GM12878 (cell line): ENCODE measurements around the gene MEX3C.

ENCODE experiments used
- ATF3 ChIP-seq: IDR thresholded peaks from 2 replicates; pipeline ENCODE4 v1.6.1; 2011; ENCODE audit warnings: low read depth, mild to moderate bottlenecking, low read length, moderate library complexity, borderline replicate concordance; ENCODE audit errors: extremely low read depth
- CREB1 ChIP-seq: IDR thresholded peaks from 2 replicates; pipeline ENCODE4 v1.6.1; 2012; ENCODE audit warnings: low read depth, mild to moderate bottlenecking, inconsistent platforms
- ELK1 ChIP-seq: IDR thresholded peaks from 2 replicates; pipeline ENCODE4 v1.6.1; 2012; ENCODE audit warnings: low read depth, low read length, improper control_type of control experiment
- FOS ChIP-seq: IDR thresholded peaks from 3 replicates; pipeline ENCODE4 v1.6.1; 2011; ENCODE audit warnings: borderline replicate concordance; ENCODE audit not compliant: insufficient read length; ENCODE audit errors: extremely low read depth
- KDM1A ChIP-seq: fragments of 200-600 bp; sonication (generic); IDR thresholded peaks from 2 replicates; pipeline ENCODE4 v1.6.1; 2016; ENCODE audit warnings: borderline replicate concordance
- REST ChIP-seq: IDR thresholded peaks from 2 replicates; pipeline ENCODE4 v1.6.1; 2012; ENCODE audit warnings: mild to moderate bottlenecking, low read depth, low read length
- SIN3A ChIP-seq: IDR thresholded peaks from 2 replicates; pipeline ENCODE4 v1.6.1; 2012; ENCODE audit warnings: low read depth, low read length, improper control_type of control experiment
- SREBF1 ChIP-seq: IDR thresholded peaks from 2 replicates; pipeline ENCODE4 v1.6.1; 2012; ENCODE audit warnings: mild to moderate bottlenecking, low read length
- TAF1 ChIP-seq: IDR thresholded peaks from 2 replicates; pipeline ENCODE4 v1.6.1; 2011; ENCODE audit warnings: mild to moderate bottlenecking, low read depth, low read length, borderline replicate concordance
- ZNF384 ChIP-seq: IDR thresholded peaks from 2 replicates; pipeline ENCODE4 v1.6.1; 2012; ENCODE audit warnings: low read depth, mild to moderate bottlenecking, low read length, improper control_type of control experiment, borderline replicate concordance
- TF ChIP-seq, protein P1 (sequence below), 3 experiments: IDR thresholded peaks in 2 of 3; conservative IDR thresholded peaks in 1 of 3; 2 replicates each; pipeline ENCODE4 v1.5.1; 2011; ENCODE audit warnings: low read depth in 3 of 3, low read length in 3 of 3, mild to moderate bottlenecking in 3 of 3, control low read depth in 2 of 3, moderate library complexity in 2 of 3, inconsistent platforms in 1 of 3, mixed read lengths in 1 of 3; ENCODE audit not compliant: control insufficient read depth in 2 of 3, insufficient read depth in 1 of 3; ENCODE audit errors: extremely low read depth in 1 of 3
- TF ChIP-seq, protein P2 (sequence below): fragments of 450-650 bp; IDR thresholded peaks from 2 replicates; pipeline ENCODE4 v1.6.1; 2017; ENCODE audit warnings: low read depth, mild to moderate bottlenecking, moderate library complexity
- TF ChIP-seq, protein P3 (sequence below): fragments of 450-650 bp; IDR thresholded peaks from 2 replicates; pipeline ENCODE4 v1.6.1; 2017; ENCODE audit warnings: borderline replicate concordance

DNA sequence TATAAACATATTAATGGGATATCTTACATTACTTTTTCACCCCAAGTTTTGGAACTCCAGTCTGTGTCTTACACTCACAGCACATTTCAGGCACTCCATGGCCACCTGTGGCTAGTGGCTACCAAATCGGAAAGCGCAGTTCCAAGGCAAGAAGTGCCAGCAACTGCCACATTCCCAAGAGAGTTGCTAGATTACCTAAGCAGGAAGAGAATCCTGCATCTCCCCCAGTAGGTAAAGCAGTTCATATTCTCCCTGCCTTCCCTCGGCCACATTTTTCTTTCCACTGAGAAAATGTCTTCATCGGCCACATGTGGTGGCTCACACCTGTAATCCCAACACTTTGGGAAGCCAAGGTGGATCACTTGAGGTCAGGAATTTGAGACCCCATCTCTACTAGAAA is 62.8 kb downstream of the MEX3C start:
- TF ChIP-seq, protein P1, sequence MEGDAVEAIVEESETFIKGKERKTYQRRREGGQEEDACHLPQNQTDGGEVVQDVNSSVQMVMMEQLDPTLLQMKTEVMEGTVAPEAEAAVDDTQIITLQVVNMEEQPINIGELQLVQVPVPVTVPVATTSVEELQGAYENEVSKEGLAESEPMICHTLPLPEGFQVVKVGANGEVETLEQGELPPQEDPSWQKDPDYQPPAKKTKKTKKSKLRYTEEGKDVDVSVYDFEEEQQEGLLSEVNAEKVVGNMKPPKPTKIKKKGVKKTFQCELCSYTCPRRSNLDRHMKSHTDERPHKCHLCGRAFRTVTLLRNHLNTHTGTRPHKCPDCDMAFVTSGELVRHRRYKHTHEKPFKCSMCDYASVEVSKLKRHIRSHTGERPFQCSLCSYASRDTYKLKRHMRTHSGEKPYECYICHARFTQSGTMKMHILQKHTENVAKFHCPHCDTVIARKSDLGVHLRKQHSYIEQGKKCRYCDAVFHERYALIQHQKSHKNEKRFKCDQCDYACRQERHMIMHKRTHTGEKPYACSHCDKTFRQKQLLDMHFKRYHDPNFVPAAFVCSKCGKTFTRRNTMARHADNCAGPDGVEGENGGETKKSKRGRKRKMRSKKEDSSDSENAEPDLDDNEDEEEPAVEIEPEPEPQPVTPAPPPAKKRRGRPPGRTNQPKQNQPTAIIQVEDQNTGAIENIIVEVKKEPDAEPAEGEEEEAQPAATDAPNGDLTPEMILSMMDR (IDR thresholded peaks at IDR 0.05 in 2 of 3, conservative IDR thresholded peaks at IDR 0.05 in 1 of 3; ENCODE audit: control insufficient read depth in 2 of 3, extremely low read depth in 1 of 3, insufficient read depth in 1 of 3, low read depth in 3 of 3, low read length in 3 of 3): no peak
- TF ChIP-seq, protein P2, sequence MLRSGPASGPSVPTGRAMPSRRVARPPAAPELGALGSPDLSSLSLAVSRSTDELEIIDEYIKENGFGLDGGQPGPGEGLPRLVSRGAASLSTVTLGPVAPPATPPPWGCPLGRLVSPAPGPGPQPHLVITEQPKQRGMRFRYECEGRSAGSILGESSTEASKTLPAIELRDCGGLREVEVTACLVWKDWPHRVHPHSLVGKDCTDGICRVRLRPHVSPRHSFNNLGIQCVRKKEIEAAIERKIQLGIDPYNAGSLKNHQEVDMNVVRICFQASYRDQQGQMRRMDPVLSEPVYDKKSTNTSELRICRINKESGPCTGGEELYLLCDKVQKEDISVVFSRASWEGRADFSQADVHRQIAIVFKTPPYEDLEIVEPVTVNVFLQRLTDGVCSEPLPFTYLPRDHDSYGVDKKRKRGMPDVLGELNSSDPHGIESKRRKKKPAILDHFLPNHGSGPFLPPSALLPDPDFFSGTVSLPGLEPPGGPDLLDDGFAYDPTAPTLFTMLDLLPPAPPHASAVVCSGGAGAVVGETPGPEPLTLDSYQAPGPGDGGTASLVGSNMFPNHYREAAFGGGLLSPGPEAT: no peak
- TF ChIP-seq KDM1A (no peak), SREBF1 (no peak), ATF3 (no peak), REST (no peak), ELK1 (no peak), FOS (no peak), ZNF384 (no peak), SIN3A (no peak), TAF1 (no peak), CREB1 (no peak)
- TF ChIP-seq, protein P3, sequence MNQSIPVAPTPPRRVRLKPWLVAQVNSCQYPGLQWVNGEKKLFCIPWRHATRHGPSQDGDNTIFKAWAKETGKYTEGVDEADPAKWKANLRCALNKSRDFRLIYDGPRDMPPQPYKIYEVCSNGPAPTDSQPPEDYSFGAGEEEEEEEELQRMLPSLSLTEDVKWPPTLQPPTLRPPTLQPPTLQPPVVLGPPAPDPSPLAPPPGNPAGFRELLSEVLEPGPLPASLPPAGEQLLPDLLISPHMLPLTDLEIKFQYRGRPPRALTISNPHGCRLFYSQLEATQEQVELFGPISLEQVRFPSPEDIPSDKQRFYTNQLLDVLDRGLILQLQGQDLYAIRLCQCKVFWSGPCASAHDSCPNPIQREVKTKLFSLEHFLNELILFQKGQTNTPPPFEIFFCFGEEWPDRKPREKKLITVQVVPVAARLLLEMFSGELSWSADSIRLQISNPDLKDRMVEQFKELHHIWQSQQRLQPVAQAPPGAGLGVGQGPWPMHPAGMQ: no peak
